ENCODE results near the gene OR56A4.

The OR56A4 gene

GRCh38 chr11:5955586-5955985, 51.2 kb downstream of the OR56A4 start:
- TF ChIP-seq CTCF (IDR thresholded peaks at IDR 0.05): no peak
- Histone ChIP-seq H3K4me3 (no peak overlapping the region), H3K27me3 (no peaks in the 10 kb centered on the region), H3K9me3 (peaks cover 0 to 8% (median 7%) of the 10 kb centered on the region in 3 donors), H3K27ac (no peak overlapping the region), H3K36me3 (no peaks in the 10 kb centered on the region), H3K4me1 (no peaks in the 10 kb centered on the region)
- no peak for DNase-seq
- intact Hi-C loops (cut with DNase I; ENCODE audit: low total_unique reads): no loop called here
